ENCODE measurements around the gene GPC6.

Gene GPC6

GRCh38 chr13:93375491-93375890 is 148.9 kb downstream of the GPC6 start:
- no peak for DNase-seq (ENCODE audit: low read depth)

GRCh38 chr13:93377196-93377595 is 150.6 kb downstream of the GPC6 start:
- peak; percentile 17 for DNase-seq (ENCODE audit: low read depth)

DNA sequence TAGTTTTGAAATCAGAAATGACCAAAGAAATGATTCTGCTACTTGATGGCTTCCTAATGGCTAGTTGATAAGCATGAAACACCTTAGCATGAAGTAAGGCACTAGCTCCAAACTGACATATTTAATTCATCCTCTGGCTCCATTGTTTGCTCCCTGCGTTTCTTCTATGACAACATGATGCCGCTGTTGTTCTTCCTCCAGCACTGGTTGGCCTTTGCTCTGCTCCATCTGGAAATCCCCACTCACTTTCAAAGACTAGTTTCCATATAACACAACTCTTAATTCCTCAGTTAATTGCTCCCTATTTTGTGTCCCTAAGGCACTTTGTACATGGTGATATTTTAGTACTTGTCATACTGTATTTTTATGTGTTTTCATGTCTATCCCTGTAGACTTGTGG is 151.6 kb downstream of the GPC6 start:
- DNase-seq (ENCODE audit: low read depth), result no peak

GRCh38 chr13:93386116-93386515 is 159.5 kb downstream of the GPC6 start:
- no peak for DNase-seq (ENCODE audit: low read depth)

GRCh38 chr13:93388701-93389100 is 162.1 kb downstream of the GPC6 start:
- DNase-seq (ENCODE audit: low read depth), result peak; percentile 45

GRCh38 chr13:93397619-93398018 is 171.0 kb downstream of the GPC6 start:
- DNase-seq (ENCODE audit: low read depth), result no peak

DNA sequence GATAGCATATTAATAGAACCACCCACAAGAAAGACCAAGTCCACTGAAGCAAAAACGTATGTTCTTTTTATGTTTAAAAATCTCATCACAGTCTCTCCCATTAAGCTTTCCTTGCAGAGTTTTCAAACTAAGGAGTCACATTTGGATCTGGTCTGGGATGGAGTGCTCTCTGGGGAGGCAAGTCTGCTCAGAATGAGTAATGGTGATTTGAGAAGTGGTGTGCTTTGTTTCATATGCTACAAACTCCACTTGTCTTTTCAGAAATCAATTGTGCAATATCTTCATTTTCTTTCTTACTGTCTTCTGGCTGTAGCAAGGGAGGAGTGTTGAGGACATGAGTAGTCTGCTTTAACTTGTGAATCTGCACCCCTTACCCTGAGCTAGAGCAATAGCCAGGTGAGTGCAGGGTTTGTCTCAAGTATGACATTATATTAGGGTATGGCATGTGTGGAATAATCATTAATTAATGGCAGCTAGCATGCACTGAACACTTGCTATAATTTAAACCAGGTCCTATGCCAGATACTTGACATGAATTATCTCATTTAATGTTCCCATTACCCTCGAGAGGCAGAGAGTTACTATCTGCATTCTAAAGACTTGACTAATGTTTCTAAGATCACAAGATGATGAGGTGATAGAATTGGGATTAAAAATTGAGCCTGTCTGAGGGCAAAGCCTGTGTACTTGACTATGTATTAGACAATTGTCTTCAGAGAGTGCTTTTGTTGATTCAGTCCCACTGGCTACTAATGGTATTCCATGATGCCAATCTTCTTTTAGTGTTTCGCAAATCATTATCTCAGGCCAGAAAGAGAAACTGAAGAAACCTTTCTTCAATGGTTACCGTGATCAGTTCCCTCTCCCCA is 171.8 kb downstream of the GPC6 start:
- DNase-seq (ENCODE audit: low read depth), result peak; percentile 89

GRCh38 chr13:93399212-93399611 is 172.6 kb downstream of the GPC6 start:
- no peak for DNase-seq (ENCODE audit: low read depth)

GRCh38 chr13:93406136-93406535 is 179.5 kb downstream of the GPC6 start:
- no peak for DNase-seq (ENCODE audit: low read depth)

DNA sequence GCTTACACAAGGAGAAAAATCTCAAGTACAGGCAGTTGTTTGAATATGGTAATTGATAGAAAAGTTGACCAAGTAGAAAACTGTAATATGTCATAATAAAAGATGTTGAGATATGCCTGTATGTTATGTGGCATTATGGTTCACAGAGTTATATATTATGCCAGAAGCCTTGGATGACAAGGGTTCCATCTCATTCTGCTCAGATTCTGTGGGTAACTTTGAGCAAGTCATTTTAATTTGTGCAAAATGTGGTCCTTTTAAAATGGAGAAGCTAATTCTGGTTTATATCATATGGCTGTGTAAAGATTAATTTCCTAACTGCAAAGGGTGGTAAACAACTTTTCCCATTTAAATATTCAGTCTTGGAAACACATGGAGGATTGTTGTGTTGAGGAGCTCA is 180.9 kb downstream of the GPC6 start:
- no peak for DNase-seq (ENCODE audit: low read depth)

DNA sequence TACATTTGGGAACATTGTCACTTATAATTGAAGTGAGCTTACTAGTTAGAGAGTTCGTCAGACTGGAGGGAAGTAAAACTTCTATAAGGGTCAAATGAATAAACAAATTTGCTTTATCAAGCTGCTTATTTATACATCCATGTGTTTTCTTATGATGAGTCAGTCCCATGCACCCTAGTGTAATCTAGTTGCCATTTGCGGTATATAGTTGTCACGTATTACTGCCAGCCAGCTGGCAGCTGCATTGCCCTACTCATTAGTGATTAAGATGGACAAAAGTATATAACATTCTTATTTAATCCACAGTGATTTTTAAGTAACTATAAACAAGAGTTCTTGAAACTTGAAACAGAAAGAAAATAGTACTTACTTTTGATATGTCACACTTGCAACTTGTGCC is 182.4 kb downstream of the GPC6 start:
- no peak for DNase-seq (ENCODE audit: low read depth)

DNA sequence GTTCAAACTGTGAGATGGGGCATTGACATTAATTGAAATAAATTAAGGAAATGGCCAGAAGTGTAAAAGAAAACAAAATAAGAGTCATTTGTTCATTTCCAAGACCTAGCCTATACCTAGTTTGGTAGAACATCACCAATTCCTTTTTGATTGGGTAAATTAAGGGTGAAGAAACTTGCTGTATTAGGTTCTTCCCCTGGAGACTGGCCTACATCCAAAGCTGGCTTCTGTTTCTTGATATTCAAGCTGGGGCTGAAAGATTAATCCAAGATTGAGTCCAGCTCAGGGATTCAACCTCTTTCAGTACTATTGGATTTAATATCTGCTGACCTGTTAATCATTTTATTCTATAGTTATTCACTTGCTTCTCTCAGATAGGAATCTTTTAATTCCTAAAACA is 183.2 kb downstream of the GPC6 start:
- DNase-seq (ENCODE audit: low read depth), result no peak

GRCh38 chr13:93411186-93411680 is 184.6 kb downstream of the GPC6 start:
- peak; percentile 82 for DNase-seq (ENCODE audit: low read depth)

DNA sequence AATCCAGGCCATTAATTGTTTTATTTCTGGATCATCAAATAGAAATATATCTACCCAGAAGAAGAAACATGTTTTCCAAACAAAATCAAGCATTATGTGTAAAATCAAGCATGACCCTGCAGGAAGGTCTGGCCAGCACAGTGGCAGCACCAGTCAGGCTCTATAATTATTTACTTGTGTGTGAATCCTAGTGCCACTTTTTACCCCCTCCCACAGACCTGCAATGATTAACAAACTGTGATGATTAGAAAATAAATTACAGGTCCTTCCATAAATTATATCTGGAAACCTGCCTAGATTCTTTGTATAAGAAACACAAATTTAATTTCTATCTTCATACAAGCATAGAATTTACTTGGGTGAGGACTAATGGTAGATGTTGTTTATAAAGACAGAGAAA is 186.1 kb downstream of the GPC6 start:
- no peak for DNase-seq (ENCODE audit: low read depth)

GRCh38 chr13:93413972-93414717 is 187.5 kb downstream of the GPC6 start:
- DNase-seq (ENCODE audit: low read depth), result peak; percentile 26

DNA sequence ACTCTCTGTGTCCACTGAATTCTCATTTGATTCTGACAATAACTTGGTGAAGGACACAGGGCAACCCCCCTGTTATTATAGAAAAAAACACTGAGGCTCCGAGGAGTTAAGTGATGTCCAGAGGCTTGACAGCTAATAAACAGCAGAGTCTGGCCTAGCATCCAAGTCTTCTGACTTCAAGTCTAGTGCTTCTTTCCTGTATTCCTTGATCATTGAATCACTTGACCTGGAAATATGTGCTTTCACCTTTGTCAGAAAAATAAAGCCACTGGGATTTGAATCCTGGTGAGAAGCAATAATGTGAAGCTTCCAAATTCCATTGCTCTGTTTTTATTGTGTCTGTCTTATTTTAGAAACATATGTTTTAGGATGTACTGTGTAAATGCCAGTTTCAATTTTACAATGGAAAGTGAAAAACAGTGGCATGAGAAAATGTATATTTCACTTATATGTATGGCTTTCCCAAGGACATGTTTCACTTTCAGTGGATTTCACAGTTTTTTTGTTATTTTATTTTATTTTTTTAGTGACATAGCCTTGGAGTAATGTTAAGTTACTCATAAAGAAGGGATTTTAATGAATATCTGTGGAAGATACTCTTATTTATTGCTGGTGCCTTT is 190.2 kb downstream of the GPC6 start:
- DNase-seq (ENCODE audit: low read depth), result no peak

DNA sequence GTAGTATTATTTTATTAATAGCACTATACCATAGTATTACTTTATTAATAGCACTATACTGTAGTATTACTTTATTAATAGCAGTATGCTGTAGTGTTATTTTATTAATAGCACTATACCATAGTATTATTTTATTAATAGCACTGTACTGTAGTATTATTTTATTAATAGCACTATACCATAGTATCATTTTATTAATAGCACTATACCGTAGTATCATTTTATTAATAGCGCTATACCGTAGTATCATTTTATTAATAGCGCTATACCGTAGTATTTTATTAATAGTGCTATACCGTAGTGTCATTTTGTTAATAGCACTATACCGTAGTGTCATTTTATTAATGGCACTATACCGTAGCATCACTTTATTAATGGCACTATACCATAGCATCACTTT is 191.8 kb downstream of the GPC6 start:
- no peak for DNase-seq (ENCODE audit: low read depth)

GRCh38 chr13:93420206-93420605 is 193.6 kb downstream of the GPC6 start:
- no peak for DNase-seq (ENCODE audit: low read depth)

DNA sequence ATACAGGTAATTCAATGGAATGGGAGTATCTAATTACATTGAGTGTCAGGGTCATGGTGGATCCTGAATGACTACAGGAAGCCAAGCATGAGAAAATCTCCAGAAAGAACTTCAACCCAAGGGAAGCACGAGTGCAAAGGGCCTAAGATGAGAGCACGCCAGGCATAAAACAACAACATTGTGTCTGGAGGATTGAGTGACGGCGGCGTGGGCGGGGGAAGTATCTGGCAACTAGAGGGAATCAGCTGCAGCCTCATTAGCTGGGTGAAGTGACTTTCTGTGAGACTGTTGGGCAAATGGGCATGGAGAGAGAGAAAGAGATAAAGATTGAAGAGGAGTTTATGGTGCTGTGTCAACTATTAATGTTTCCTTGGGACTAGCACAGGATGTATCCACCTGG is 194.3 kb downstream of the GPC6 start:
- no peak for DNase-seq (ENCODE audit: low read depth)

- peak; percentile 24 for DNase-seq (ENCODE audit: low read depth)
Measured at GRCh38 chr13:93422980-93423543, 196.5 kb downstream of the GPC6 start.

GRCh38 chr13:93425411-93425810 is 198.8 kb downstream of the GPC6 start:
- DNase-seq (ENCODE audit: low read depth), result no peak

GRCh38 chr13:93430381-93430780 is 203.8 kb downstream of the GPC6 start:
- DNase-seq (ENCODE audit: low read depth), result no peak
